ENCODE data around the gene ARL13A. TPM values are rescaled to one million over a fixed set of nuclear protein-coding genes. Genes with fewer than 3 reads are reported as not detected.
"Not testable (repeated sequence)": the region's sequence is repeated elsewhere in the genome, so short reads cannot be mapped to it uniquely, and the experiment has no call there.

The ARL13A gene
- total RNA-seq, 4 donors from 2014 or later, result not detected

DNA sequence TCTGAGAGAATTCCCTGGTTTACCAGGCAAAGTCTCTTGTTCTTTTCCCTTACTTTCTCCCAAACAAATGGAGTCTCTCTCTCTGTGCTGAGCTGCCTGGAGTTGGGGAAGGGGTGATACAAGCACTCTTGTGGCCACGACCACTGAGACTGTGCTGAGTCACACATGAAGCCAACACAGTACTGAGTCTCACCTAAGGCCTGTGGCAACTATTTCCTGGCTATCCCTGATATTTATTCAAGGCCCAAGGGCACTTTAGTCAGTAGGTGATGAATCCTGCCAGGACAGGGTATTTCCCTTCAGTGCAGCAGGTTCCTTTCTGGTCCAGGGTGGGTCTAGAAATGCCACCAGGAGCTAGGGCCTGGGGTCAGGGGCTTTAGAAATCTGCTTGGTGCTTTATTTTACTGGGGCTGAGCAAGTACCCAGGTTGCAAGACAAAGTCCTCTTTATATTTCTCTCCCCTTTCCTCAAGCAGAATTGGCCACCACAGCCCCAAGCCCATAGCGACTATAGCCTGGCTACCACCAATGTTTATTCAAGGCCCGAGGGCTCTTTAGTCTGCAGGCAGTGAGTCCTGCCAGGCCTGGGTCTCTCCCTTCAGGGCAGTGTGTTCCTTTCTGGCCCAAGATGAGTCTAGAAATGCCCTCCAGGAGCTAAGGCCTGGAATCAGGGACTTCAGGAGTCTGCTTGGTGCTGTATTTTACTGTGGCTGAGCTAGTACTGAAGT lies 10.5 kb downstream of the ARL13A start:
- DNase-seq (ENCODE audit: low spot score in 2 of 2), result no peak
- H3K4me3 ChIP-seq (ENCODE audit: low read depth, poor library complexity, severe bottlenecking), result no peak overlapping the region
- TF ChIP-seq POLR2A (IDR thresholded peaks at IDR 0.05) (no peak), CTCF (IDR thresholded peaks at IDR 0.05) (no peak)
- intact Hi-C loops (cut with DNase I; ENCODE audit: low total_unique reads), result no loop called here
- 63 to 85% methylated on average over 3 of the region's 3 CpGs for WGBS, 2 donors

GRCh38 chrX:100980608-100981497 lies 11.3 kb downstream of the ARL13A start:
- no peak for DNase-seq (ENCODE audit: low spot score in 2 of 2)
- intact Hi-C loops (cut with DNase I; ENCODE audit: low total_unique reads), result no loop called here
- 82 to 90% methylated on average over 5 to 6 of the region's 6 CpGs for WGBS, 2 donors
- TF ChIP-seq POLR2A (IDR thresholded peaks at IDR 0.05), result no peak
- TF ChIP-seq CTCF (IDR thresholded peaks at IDR 0.05), result no peak
- H3K4me3 ChIP-seq (ENCODE audit: low read depth, poor library complexity, severe bottlenecking), result no peak overlapping the region

GRCh38 chrX:100981498-100981845 lies 12.0 kb downstream of the ARL13A start:
- 92 to 100% methylated on average over 1 of the region's 1 CpG for WGBS, 2 donors
- intact Hi-C loops (cut with DNase I; ENCODE audit: low total_unique reads); DNase-seq (ENCODE audit: low spot score in 2 of 2); H3K4me3 ChIP-seq (ENCODE audit: low read depth, poor library complexity, severe bottlenecking): not testable (repeated sequence)

DNA sequence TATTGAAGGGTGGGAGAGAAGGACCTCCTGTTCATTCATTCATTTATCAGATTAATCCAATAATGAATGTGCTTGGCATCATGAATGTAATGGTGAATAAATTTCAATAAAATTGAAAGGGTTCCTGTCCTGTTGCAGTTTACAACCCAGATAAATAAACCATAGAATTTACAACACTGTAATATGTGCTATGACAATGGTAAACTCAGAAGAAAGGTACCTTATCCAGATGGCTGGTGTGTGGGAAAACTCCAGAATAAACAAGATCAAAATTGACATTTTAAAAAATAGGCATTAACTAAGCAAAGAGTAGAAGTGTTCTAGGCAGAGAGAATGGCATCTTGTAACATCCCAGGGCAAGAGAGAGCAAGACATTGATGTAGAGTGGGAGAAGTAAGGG lies 15.3 kb downstream of the ARL13A start:
- DNase-seq (ENCODE audit: low spot score in 2 of 2), result no peak
- H3K4me3 ChIP-seq (ENCODE audit: low read depth, poor library complexity, severe bottlenecking), result no peak overlapping the region
- intact Hi-C loops (cut with DNase I; ENCODE audit: low total_unique reads), result no loop called here
- no peak for TF ChIP-seq POLR2A (IDR thresholded peaks at IDR 0.05)

DNA sequence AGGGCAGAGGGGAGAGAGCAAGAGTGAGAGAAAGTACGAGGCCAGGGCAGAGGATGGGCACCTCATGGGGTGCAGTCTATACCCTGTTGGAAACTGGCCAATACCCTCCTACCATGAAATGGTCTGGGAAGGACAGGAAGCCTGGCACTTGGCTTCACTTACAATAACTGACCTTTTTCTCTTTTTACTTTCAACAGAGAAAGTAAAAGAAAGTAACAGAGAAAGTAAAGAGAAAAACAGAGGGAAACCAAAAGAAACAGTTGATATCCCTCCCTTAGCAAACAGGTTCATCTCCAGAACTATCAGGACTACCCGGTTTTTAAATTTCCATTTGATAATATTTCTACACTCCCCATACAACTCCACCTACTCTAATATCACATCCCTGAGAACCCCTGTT lies 20.6 kb downstream of the ARL13A start:
- 56 to 83% methylated on average over 2 of the region's 2 CpGs for WGBS, 2 donors
- H3K4me3 ChIP-seq (ENCODE audit: low read depth, poor library complexity, severe bottlenecking), result no peak overlapping the region
- intact Hi-C loops (cut with DNase I; ENCODE audit: low total_unique reads), result no loop called here
- TF ChIP-seq POLR2A (IDR thresholded peaks at IDR 0.05) (no peak), CTCF (IDR thresholded peaks at IDR 0.05) (no peak)
- no peak for DNase-seq (ENCODE audit: low spot score in 2 of 2)

GRCh38 chrX:100994352-100995281 lies 25.1 kb downstream of the ARL13A start:
- DNase-seq (ENCODE audit: low spot score in 2 of 2), result no peak
- H3K4me3 ChIP-seq (ENCODE audit: low read depth, poor library complexity, severe bottlenecking), result no peak overlapping the region
- TF ChIP-seq CTCF (IDR thresholded peaks at IDR 0.05), result no peak
- TF ChIP-seq POLR2A (IDR thresholded peaks at IDR 0.05), result no peak
- WGBS, 2 donors, result 69 to 79% methylated on average over 5 of the region's 5 CpGs
- intact Hi-C loops (cut with DNase I; ENCODE audit: low total_unique reads), result no loop called here
